ENCODE measurements around the gene MUC22.
"Not testable (repeated sequence)": the region's sequence is repeated elsewhere in the genome, so short reads cannot be mapped to it uniquely, and the experiment has no call there.

The MUC22 gene

DNA sequence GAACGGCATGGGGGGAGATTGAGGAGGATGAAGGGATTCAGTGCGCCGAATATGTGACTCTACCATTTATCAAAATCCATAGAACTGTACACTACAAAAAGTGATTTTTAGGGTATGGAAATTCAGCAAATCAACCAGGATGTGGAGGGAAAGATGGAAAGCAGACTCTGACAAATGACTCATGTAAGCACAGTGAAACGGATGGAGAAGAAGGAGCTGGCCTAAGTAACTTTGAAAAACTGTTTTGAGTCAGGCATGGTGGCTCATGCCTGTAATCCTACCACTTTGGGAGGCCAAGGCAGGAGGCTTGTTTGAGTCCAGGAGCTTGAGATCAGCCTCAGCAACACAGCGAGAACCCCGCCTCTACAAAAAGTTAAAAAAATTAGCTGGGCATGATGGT, 39.2 kb downstream of the MUC22 start:
- no peak for DNase-seq (ENCODE audit: low read depth)
- H3K4me3 ChIP-seq (ENCODE audit: low read depth, low read length): no peak overlapping the region
- TF ChIP-seq, protein P1, sequence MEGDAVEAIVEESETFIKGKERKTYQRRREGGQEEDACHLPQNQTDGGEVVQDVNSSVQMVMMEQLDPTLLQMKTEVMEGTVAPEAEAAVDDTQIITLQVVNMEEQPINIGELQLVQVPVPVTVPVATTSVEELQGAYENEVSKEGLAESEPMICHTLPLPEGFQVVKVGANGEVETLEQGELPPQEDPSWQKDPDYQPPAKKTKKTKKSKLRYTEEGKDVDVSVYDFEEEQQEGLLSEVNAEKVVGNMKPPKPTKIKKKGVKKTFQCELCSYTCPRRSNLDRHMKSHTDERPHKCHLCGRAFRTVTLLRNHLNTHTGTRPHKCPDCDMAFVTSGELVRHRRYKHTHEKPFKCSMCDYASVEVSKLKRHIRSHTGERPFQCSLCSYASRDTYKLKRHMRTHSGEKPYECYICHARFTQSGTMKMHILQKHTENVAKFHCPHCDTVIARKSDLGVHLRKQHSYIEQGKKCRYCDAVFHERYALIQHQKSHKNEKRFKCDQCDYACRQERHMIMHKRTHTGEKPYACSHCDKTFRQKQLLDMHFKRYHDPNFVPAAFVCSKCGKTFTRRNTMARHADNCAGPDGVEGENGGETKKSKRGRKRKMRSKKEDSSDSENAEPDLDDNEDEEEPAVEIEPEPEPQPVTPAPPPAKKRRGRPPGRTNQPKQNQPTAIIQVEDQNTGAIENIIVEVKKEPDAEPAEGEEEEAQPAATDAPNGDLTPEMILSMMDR (IDR thresholded peaks at IDR 0.05; ENCODE audit: low read depth, low read length, missing control alignments): no peak

DNA sequence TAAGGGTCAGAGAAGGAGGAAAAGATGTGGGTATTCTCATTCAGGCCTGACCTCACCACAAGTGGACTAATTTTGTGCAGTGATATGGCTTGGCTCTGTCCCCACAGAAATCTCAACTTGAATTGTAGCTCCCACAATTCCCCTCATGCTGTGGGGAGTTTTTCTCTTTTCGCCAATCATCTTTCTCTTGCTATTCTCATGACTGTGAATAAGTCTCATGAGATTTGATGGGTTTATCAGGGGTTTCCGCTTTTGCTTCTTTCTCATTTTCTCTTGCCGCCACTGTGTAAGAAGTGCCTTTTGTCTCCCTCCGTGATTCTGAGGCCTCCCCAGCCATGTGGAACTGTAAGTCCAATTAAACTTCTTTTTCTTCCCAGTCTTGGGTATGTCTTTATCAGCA, 42.9 kb downstream of the MUC22 start:
- DNase-seq (ENCODE audit: low read depth); H3K4me3 ChIP-seq (ENCODE audit: low read depth, low read length): not testable (repeated sequence)

DNA sequence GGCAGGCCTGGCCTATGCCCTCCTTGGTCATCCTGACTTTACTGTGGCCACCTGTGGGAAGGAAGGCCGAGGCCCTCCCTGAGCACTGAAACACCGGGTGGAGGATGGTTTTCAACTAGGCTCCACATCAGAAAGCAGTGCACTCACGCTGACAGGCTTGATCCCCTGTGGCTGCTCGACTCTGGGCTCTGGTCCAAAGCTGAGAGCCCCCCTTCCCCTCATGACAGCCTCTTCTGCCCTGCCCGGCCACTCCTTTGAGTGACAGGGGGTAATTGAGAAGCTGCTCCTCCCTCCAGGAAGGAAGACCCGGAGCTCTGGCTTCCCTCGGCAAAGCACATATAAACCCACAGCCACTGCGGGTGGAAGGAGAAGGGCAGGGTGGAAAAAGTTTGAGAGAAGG, 43.6 kb downstream of the MUC22 start:
- DNase-seq (ENCODE audit: low read depth): no peak
- TF ChIP-seq, protein P1 (IDR thresholded peaks at IDR 0.05; ENCODE audit: low read depth, low read length, missing control alignments): no peak
- H3K4me3 ChIP-seq (ENCODE audit: low read depth, low read length): no peak overlapping the region

DNA sequence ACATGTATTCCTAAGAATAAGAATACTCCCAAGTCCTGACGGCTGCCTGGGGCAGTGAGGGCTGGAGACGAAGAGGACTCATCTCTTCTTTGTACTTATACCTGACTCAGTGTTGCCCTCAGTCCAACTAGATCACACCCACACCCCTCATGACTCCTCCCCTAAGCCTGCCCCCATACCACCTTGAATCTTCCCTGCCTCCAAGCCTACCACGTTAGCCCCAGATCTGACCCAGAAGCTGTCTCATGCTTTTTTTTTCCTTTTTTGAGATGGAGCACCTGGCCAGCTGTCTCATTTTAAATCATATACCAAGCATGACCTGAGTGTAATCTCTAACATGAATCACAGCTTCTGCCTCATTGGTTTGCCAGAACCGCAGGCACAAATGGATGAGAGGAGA, 45.2 kb downstream of the MUC22 start:
- no peak for DNase-seq (ENCODE audit: low read depth)
- no peak overlapping the region for H3K4me3 ChIP-seq (ENCODE audit: low read depth, low read length)
- TF ChIP-seq, protein P1 (IDR thresholded peaks at IDR 0.05; ENCODE audit: low read depth, low read length, missing control alignments): no peak

DNA sequence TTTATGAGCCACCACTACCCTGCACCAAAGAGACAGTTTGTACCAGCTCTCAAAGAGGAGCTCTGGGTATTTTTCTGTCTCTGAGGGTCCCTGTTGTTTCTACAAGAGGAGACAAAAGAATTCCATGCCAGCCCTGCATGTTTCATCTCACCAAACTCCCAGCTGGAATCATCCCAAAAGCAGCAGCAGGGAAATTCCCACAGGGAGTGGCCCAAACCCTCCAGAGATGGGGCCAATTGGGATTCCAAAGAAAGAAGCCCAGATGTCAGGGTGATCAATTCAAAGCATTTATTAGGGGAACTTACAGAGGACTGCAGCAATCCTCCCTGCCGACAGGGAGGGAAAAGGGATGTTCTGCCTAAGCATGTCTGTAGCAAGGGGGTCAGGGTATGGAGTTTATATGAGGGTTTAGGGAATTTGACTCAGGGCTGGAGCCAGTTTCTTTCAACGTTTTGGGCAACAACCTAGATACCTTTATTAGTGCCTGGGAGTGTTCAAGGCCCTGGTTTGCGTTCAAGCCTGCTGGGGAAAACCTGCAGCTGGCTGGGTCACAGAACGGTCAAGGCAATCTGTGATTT, 47.2 kb downstream of the MUC22 start:
- no peak for DNase-seq (ENCODE audit: low read depth)
- H3K4me3 ChIP-seq (ENCODE audit: low read depth, low read length): no peak overlapping the region
- TF ChIP-seq, protein P1 (IDR thresholded peaks at IDR 0.05; ENCODE audit: low read depth, low read length, missing control alignments): no peak

DNA sequence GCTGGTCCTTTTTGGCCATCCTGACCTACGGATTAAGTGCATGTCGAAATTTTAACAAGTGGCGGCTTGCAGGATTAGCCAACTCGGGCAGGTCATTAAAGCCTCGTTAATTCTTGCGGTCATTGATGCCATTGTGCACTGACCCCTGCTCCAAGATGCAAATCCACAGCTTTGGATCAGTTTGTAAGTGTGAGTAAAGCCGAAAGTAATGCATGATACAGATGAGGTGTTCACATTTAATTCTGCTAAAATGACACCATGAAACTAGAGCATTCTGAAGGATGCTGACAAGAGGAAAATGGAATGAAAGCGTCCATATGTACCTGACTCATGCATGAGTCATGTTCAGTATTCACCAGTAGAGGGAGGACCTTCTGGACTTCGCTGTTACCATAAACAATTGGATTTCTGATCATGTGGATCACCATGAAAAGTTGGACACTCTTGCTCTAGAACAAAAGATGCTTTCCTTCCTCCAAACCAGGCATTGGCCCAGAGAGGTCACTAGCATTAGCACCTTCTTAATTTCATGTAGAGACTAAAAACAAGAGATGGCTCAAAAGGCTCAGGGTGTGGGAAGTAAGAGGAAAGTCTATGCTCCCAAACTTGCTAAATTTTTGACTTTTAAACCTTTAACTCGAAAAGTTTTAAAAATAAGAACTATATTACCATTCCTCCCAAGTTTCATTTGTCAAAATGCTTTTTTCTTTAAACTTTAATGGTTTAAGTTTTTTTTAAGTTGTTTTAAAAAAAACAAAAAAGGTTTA, 48.0 kb downstream of the MUC22 start:
- no peak overlapping the region for H3K4me3 ChIP-seq (ENCODE audit: low read depth, low read length)
- no peak for DNase-seq (ENCODE audit: low read depth)
- TF ChIP-seq, protein P1 (IDR thresholded peaks at IDR 0.05; ENCODE audit: low read depth, low read length, missing control alignments): peak; percentile 67

DNA sequence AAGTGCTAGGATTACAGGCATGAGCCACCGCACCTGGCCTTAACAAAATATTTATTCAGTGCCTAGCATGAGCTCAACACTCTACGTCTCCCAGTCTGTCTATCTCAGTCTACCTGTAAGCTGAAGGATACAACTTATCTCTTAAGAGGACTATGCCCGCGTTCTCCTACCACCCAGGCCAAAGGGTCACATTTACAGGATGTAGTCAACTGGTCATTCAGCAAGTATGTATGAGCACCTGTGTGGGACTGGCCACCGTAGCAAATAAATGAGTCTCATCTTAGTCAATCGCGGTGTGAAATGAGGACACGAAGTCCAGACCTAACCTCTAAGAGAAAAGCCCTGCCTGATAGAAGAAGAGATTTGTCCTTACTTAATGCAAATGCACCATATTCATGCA, 49.9 kb downstream of the MUC22 start:
- H3K4me3 ChIP-seq (ENCODE audit: low read depth, low read length): no peak overlapping the region
- no peak for DNase-seq (ENCODE audit: low read depth)
- TF ChIP-seq, protein P1 (IDR thresholded peaks at IDR 0.05; ENCODE audit: low read depth, low read length, missing control alignments): no peak

Measured in GM12864 (cell line).